A549 (cell line): Measurements from ENCODE around the gene OOSP1. TPM values are rescaled to one million over a fixed set of nuclear protein-coding genes. Genes with fewer than 3 reads are reported as not detected.
A peak's percentile ranks its signal among the peaks of the same experiment; 100 is the strongest.
"Not testable (repeated sequence)": the region's sequence is repeated elsewhere in the genome, so short reads cannot be mapped to it uniquely, and the experiment has no call there.

Experiments
- ATAC-seq, 2 experiments: fragments of 200-7000 bp in 1 of 2; fragments of >200 bp in 1 of 2; cut with Nextera tagmentation in 1 of 2; cut with Tn5 transposase in 1 of 2; 3 replicates each; pipeline versions ENCODE4 v1.8.0 to v1.9.1; 2018 to 2020; ENCODE audit warnings: mild to moderate bottlenecking in 1 of 2, moderate library complexity in 1 of 2
- CTCF ChIA-PET: fragments of 300-600 bp; sonication (Branson Sonifier 250); formaldehyde crosslinking; extraction: SDS; loops from one replicate; lab custom pipeline; 2021; ENCODE audit warnings: antibody characterized with exemption, inconsistent platforms; lab: Yijun Ruan, JAX
- POLR2A ChIA-PET: fragments of 350-600 bp; formaldehyde crosslinking; extraction: SDS; loops from one replicate; lab custom pipeline; 2021; ENCODE audit warnings: antibody characterized with exemption, inconsistent platforms; lab: Yijun Ruan, JAX
- DNase-seq, 2 experiments: peaks; one replicate each; pipeline versions ENCODE4 v3.0.0 to v3.0.0-alpha.2; 2011 to 2016; ENCODE audit warnings: low read depth in 1 of 2, low spot score in 1 of 2
- FAIRE-seq: peaks from 2 replicates; lab custom pipeline; 2011; peaks lifted over from hg19 to GRCh38; lab: Jason Lieb, UNC
- H3K27ac ChIP-seq, 2 experiments: fragments of >200 bp; sonication (Bioruptor Twin); formaldehyde crosslinking; 3 replicates each; pipeline ENCODE4 v1.5.1; 2016 to 2017
- H3K4me1 ChIP-seq: fragments of >200 bp; sonication (Bioruptor Twin); formaldehyde crosslinking; 3 replicates; pipeline ENCODE4 v1.6.1; 2016
- H3K4me2 ChIP-seq: fragments of >200 bp; sonication (Bioruptor Twin); formaldehyde crosslinking; 3 replicates; pipeline ENCODE4 v1.6.1; 2016
- H3K4me3 ChIP-seq: fragments of >200 bp; sonication (Bioruptor Twin); formaldehyde crosslinking; 3 replicates; pipeline ENCODE4 v1.5.1; 2016
- H3K9me3 ChIP-seq: fragments of >200 bp; sonication (Bioruptor Twin); formaldehyde crosslinking; 3 replicates; pipeline ENCODE4 v1.6.1; 2016
- CBX2 ChIP-seq: fragments of 200-600 bp; sonication (generic); IDR thresholded peaks from 2 replicates; pipeline ENCODE4 v1.6.1; 2016; ENCODE audit warnings: low read depth, mild to moderate bottlenecking, borderline replicate concordance
- CEBPB ChIP-seq, 2 experiments: fragments of >200 bp in 1 of 2; sonication (Bioruptor Twin) in 1 of 2; formaldehyde crosslinking in 1 of 2; IDR thresholded peaks; 2 replicates each; pipeline ENCODE4 v1.6.1; 2012 to 2016
- CHD2 ChIP-seq: fragments of 150-350 bp; IDR thresholded peaks from 2 replicates; pipeline ENCODE4 v1.6.1; 2014; ENCODE audit warnings: low read length; ENCODE audit not compliant: partially characterized antibody
- CTCF ChIP-seq: fragments of >200 bp; sonication (Bioruptor Twin); formaldehyde crosslinking; IDR thresholded peaks from 3 replicates; pipeline ENCODE4 v1.5.1; 2016
- EP300 ChIP-seq, 2 experiments: fragments of >200 bp; sonication (Bioruptor Twin); formaldehyde crosslinking; IDR thresholded peaks; 2 replicates in 1 of 2; 3 replicates in 1 of 2; pipeline ENCODE4 v1.6.1; 2016 to 2017
- ESRRA ChIP-seq: fragments of 150-350 bp; IDR thresholded peaks from 2 replicates; pipeline ENCODE4 v1.6.1; 2014; ENCODE audit warnings: mild to moderate bottlenecking, low read length, borderline replicate concordance
- KDM1A ChIP-seq: fragments of 200-600 bp; sonication (generic); IDR thresholded peaks from 2 replicates; pipeline ENCODE4 v1.6.1; 2016; ENCODE audit warnings: low read depth, mild to moderate bottlenecking
- KDM5A ChIP-seq: fragments of 200-600 bp; sonication (generic); IDR thresholded peaks from 2 replicates; pipeline ENCODE4 v1.6.1; 2016; ENCODE audit warnings: antibody characterized with exemption, mild to moderate bottlenecking
- MAZ ChIP-seq: fragments of 150-350 bp; IDR thresholded peaks from 2 replicates; pipeline ENCODE4 v1.6.1; 2014; ENCODE audit warnings: antibody characterized with exemption, low read depth, low read length, borderline replicate concordance
- MYC ChIP-seq: IDR thresholded peaks from 2 replicates; pipeline ENCODE4 v1.6.1; 2012; ENCODE audit warnings: mild to moderate bottlenecking, inconsistent platforms, low read length, improper control_type of control experiment, borderline replicate concordance
- PHF8 ChIP-seq: fragments of 200-600 bp; sonication (generic); IDR thresholded peaks from 2 replicates; pipeline ENCODE4 v1.6.1; 2016; ENCODE audit warnings: low read depth, mild to moderate bottlenecking, antibody characterized with exemption, moderate library complexity, borderline replicate concordance
- POLR2A ChIP-seq: IDR thresholded peaks from 2 replicates; pipeline ENCODE4 v1.6.1; 2012; ENCODE audit warnings: mild to moderate bottlenecking, low read length
- POLR2AphosphoS2 ChIP-seq: conservative IDR thresholded peaks from 2 replicates; pipeline ENCODE4 v1.6.1; 2012; ENCODE audit warnings: low read length, improper control_type of control experiment, inconsistent platforms
- RAD21 ChIP-seq, 2 experiments: fragments of >200 bp in 1 of 2; sonication (Bioruptor Twin) in 1 of 2; formaldehyde crosslinking in 1 of 2; IDR thresholded peaks in 1 of 2; conservative IDR thresholded peaks in 1 of 2; 2 replicates in 1 of 2; 3 replicates in 1 of 2; pipeline ENCODE4 v1.6.1; 2012 to 2018; ENCODE audit warnings: inconsistent platforms in 1 of 2
- RARB ChIP-seq: fragments of 250-450 bp; sonication (Bioruptor Pico); IDR thresholded peaks from 2 replicates; pipeline ENCODE4 v1.8.0; 2021; ENCODE audit warnings: mild to moderate bottlenecking, moderate library complexity
- REST ChIP-seq: fragments of 200-600 bp; sonication (generic); IDR thresholded peaks from 2 replicates; pipeline ENCODE4 v1.6.1; 2016; ENCODE audit warnings: antibody characterized with exemption, mild to moderate bottlenecking, moderate library complexity
- SMC3 ChIP-seq: fragments of >200 bp; sonication (Bioruptor Twin); formaldehyde crosslinking; IDR thresholded peaks from 3 replicates; pipeline ENCODE4 v1.6.1; 2018; ENCODE audit warnings: inconsistent platforms
- SREBF2 ChIP-seq: fragments of 450-650 bp; IDR thresholded peaks from 2 replicates; pipeline ENCODE4 v1.6.1; 2014; ENCODE audit warnings: mild to moderate bottlenecking, moderate library complexity
- TP53 ChIP-seq: fragments of 250-450 bp; sonication (Bioruptor Pico); IDR thresholded peaks from 2 replicates; pipeline ENCODE4 v1.5.0; 2021; ENCODE audit warnings: mild to moderate bottlenecking, moderate library complexity
- ZFP36 ChIP-seq: fragments of 450-650 bp; IDR thresholded peaks from 2 replicates; pipeline ENCODE4 v1.6.1; 2014; ENCODE audit warnings: borderline replicate concordance; ENCODE audit not compliant: partially characterized antibody
- ZSCAN20 ChIP-seq: fragments of 250-450 bp; sonication (Bioruptor Pico); IDR thresholded peaks from 2 replicates; pipeline ENCODE4 v1.8.0; 2022; ENCODE audit warnings: mild to moderate bottlenecking, moderate library complexity
- WGBS: methylation state at CpG from one replicate; pipeline ENCODE4 v1.1.6; 2017; ENCODE audit errors: missing lambda C conversion rate; 5-methylcytosine and 5-hydroxymethylcytosine counted together
- polyA plus RNA-seq, 4 experiments: library from polyadenylated mRNA; depleted of rRNA in 3 of 4; stranded (reverse); fragments of >200 nt; fragmentation: RNase III in 1 of 4; extraction: RNeasy Plus Mini Kit Qiagen cat#74134 plus additional on column Dnase treatment in 1 of 4; gene quantifications; 2 replicates in 3 of 4; 3 replicates in 1 of 4; pipeline ENCODE4 v1.2.3, GENCODE V29; 2011 to 2017

The OOSP1 gene
- polyA plus RNA-seq, 2 of the 4 experiments (the other 2 are of a cell fraction) = not detected

- Histone ChIP-seq H3K4me1 (no peaks in the 10 kb centered on the region), H3K4me3 (no peak overlapping the region), H3K4me2 (no peak overlapping the region), H3K27ac (no peak overlapping the region), H3K9me3 (no peaks in the 10 kb centered on the region)
- CTCF ChIA-PET = no interaction called here
- POLR2A ChIA-PET = no interaction called here
- DNase-seq (peak in 1 of 2 experiments; percentile 39), FAIRE-seq (no peak), ATAC-seq (no peak; a peak in 1 of 6 replicates)
- TF ChIP-seq SMC3 = no peak
- no peak for TF ChIP-seq CHD2
- no peak for TF ChIP-seq RARB (CRISPR knock-in tag)
- no peak for TF ChIP-seq ESRRA
- TF ChIP-seq CBX2 = no peak
- 8% methylated on average over 1 of the region's 1 CpG for WGBS
Observed at GRCh38 chr11:59901306-59901705, 36.9 kb upstream of the OOSP1 start.

DNA sequence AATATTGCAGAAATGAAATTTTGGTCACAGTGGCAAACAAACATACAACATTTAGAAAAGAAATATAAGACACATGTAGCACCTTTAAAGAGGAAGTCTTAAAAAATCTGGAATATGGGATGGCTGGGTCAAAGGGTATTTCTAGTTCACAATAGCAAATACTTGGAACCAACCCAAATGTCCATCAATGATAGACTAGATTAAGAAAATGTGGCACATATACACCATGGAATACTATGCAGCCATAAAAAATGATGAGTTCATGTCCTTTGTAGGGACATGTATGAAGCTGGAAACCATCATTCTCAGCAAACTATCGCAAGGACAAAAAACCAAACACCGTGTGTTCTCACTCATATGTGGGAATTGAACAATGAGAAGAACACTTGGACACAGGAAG is 34.7 kb upstream of the OOSP1 start:
- CTCF ChIA-PET = interaction anchor here (0.9 kb wide), 1 partner anchor 15 kb away, joined by 4 read pairs; no protein-coding TSS in a partner anchor

GRCh38 chr11:59918480-59918879 is 19.8 kb upstream of the OOSP1 start:
- CTCF ChIA-PET = interaction anchor here (0.5 to 1.2 kb wide), 5 partner anchors 12 to 397 kb away, joined by 3 to 4 read pairs (median 3); no protein-coding TSS in a partner anchor
- ATAC-seq (no peak), FAIRE-seq (no peak)
- no peak overlapping the region for H3K4me3 ChIP-seq
- peaks cover 7% of the 10 kb centered on the region; the same call in 1 of the 3 replicates for H3K9me3 ChIP-seq
- no peak overlapping the region for H3K4me2 ChIP-seq
- TF ChIP-seq PHF8 = no peak
- TF ChIP-seq REST = no peak
- TF ChIP-seq KDM1A = no peak
- TF ChIP-seq POLR2A = no peak
- TF ChIP-seq MAZ = no peak
- TF ChIP-seq, all 56 proteins: peak for 0
- no peak for DNase-seq
- POLR2A ChIA-PET = no interaction called here
- WGBS = 55% methylated on average over 2 of the region's 2 CpGs
- H3K4me1 ChIP-seq = no peaks in the 10 kb centered on the region
- no peak overlapping the region for H3K27ac ChIP-seq

More for the DNA sequence above, 34.7 kb upstream of the OOSP1 start:
- FAIRE-seq, H3K9me3 ChIP-seq, H3K27ac ChIP-seq, DNase-seq, H3K4me2 ChIP-seq, ATAC-seq, POLR2A ChIA-PET, H3K4me3 ChIP-seq, H3K4me1 ChIP-seq: not testable (repeated sequence)
- 3% methylated on average over 2 of the region's 2 CpGs for WGBS

- no peak for TF ChIP-seq TP53
- no peak for TF ChIP-seq ZFP36
- TF ChIP-seq POLR2AphosphoS2 = no peak
- TF ChIP-seq SREBF2 = no peak
- no peak for TF ChIP-seq KDM5A
- TF ChIP-seq MYC = no peak
- TF ChIP-seq ZSCAN20 (CRISPR knock-in tag) = no peak
- peak; percentile 48; the same call in 2 of the 3 replicates for TF ChIP-seq SMC3
- no peak for TF ChIP-seq CBX2
- TF ChIP-seq PHF8 = no peak
- no peak for TF ChIP-seq KDM1A
- TF ChIP-seq RAD21 (conservative IDR thresholded peaks at IDR 0.05 in 1 of 2, IDR thresholded peaks at IDR 0.05 in 1 of 2) = peak; percentile 51 to 68; a peak in 4 of 5 replicates
- TF ChIP-seq CEBPB (IDR thresholded peaks at IDR 0.05) = no peak
- TF ChIP-seq EP300 (IDR thresholded peaks at IDR 0.05) = no peak
- peak; percentile 45 for TF ChIP-seq CTCF
- Histone ChIP-seq H3K4me2 (no peak overlapping the region), H3K27ac (no peak overlapping the region), H3K4me1 (no peaks in the 10 kb centered on the region), H3K9me3 (peaks cover 11% of the 10 kb centered on the region), H3K4me3 (no peak overlapping the region)
- DNase-seq (peak; percentile 15 to 40), ATAC-seq (0 out of 6 replicates have a peak, but pooled peaks of 1 of the 2 experiments have one; percentile 52), FAIRE-seq (no peak)
- ChIA-PET CTCF (interaction anchor here (0.5 to 1.4 kb wide), 8 partner anchors 9 to 398 kb away, joined by 3 to 5 read pairs (median 4); no protein-coding TSS in a partner anchor), POLR2A (no interaction called here)
- 1% methylated on average over 3 of the region's 3 CpGs for WGBS
Observed at GRCh38 chr11:59918987-59919589, 19.1 kb upstream of the OOSP1 start.
